AG04450 (cell line): ENCODE data around the gene TRIM67. TPM values are rescaled to one million over a fixed set of nuclear protein-coding genes. Genes with fewer than 3 reads are reported as not detected.

Experiments used
- CTCF ChIA-PET: fragments of 300-600, 350-600 bp; formaldehyde crosslinking; extraction: SDS; loops from one replicate; lab custom pipeline; 2022; ENCODE audit warnings: antibody characterized with exemption, inconsistent platforms; lab: Charles Lee
- POLR2A ChIA-PET: fragments of 350-600 bp; formaldehyde crosslinking; extraction: SDS; loops from one replicate; lab custom pipeline; 2021; ENCODE audit warnings: antibody characterized with exemption, inconsistent platforms; lab: Yijun Ruan, JAX
- DNase-seq: peaks from one replicate; pipeline ENCODE4 v3.0.0-alpha.2; 2011; ENCODE audit warnings: low read depth, low spot score
- H3K27ac ChIP-seq: one replicate; pipeline ENCODE4 v1.5.1; 2012; ENCODE audit warnings: low read depth, low read length, control low read depth
- H3K27me3 ChIP-seq: one replicate; pipeline ENCODE4 v1.6.0; 2012; ENCODE audit warnings: low read length; ENCODE audit not compliant: control insufficient read depth, insufficient read depth
- H3K4me3 ChIP-seq: 2 replicates; pipeline ENCODE4 v1.5.1; 2011; ENCODE audit warnings: mild to moderate bottlenecking, low read depth, low read length, control low read depth
- H3K9me3 ChIP-seq: 2 replicates; pipeline ENCODE4 v1.5.1; 2012; ENCODE audit warnings: low read length; ENCODE audit not compliant: control insufficient read depth, insufficient read depth
- CTCF ChIP-seq: IDR thresholded peaks from 2 replicates; pipeline ENCODE4 v1.5.1; 2011; ENCODE audit warnings: low read depth, low read length, control low read depth, inconsistent platforms
- polyA plus RNA-seq: library from polyadenylated mRNA; depleted of rRNA; stranded (reverse); fragments of >200 nt; gene quantifications from 2 replicates; pipeline ENCODE4 v1.2.3, GENCODE V29; 2011; rRNA removed

Gene TRIM67
- polyA plus RNA-seq, 1 experiment = not detected

DNA sequence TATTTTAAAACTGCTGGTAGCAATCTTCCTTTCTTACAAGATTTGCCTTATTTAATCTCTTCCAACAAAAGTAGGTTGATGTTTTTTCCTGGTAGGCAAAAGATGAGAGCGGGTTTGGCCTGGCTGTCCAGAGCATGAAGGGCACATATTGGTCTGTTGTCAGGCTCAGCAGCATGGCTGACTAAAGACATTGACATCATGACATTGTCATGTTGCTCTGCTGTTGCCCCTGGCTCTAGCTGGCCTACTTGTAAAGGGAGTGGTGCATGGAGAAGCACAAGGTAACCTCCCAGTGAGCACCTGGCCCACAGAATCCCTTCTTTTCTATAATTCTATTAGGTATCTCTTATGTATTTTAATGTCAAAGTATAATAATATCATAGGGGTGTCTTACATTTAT lies 102.8 kb downstream of the TRIM67 start:
- ChIA-PET CTCF (no interaction called here), POLR2A (no interaction called here)
- H3K4me3 ChIP-seq = no peak overlapping the region
- no peak for DNase-seq
- no peak for TF ChIP-seq CTCF
- peaks cover 4% of the 10 kb centered on the region; the same call in 1 of the 2 replicates for H3K9me3 ChIP-seq
- H3K27me3 ChIP-seq = no peaks in the 10 kb centered on the region
- no peak overlapping the region for H3K27ac ChIP-seq

- H3K9me3 ChIP-seq = no peaks in the 10 kb centered on the region
- TF ChIP-seq CTCF = no peak
- ChIA-PET CTCF (no interaction called here), POLR2A (no interaction called here)
- no peak overlapping the region for H3K27ac ChIP-seq
- H3K27me3 ChIP-seq = no peaks in the 10 kb centered on the region
- DNase-seq = no peak
- no peak overlapping the region for H3K4me3 ChIP-seq
These were observed 103.5 kb downstream of the TRIM67 start for GRCh38 chr1:231265379-231265778.

DNA sequence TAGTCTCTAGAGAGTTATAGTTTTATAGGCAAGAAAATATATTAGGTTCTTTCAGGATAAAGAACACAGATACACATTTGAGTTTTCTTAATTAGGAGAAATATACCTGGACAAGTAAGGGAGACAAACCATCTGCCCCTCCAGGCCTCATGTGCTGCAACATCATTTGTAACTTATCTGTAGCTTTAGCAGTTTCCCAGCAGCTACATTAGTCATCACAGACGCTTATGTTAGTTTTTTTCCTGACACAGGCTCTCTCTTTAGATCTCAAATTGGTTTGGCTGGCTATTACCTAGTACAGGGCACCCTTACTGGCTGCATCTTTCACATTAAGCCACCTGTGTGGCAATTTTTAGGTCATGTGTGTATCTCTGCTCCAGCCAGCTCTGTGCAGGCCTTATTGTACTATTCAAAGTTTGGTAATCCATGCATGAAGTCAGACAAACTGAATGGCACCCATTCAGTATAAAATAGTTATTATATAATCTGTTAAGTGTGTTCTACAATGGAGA lies 105.0 kb downstream of the TRIM67 start:
- POLR2A ChIA-PET = no interaction called here
- Histone ChIP-seq H3K9me3 (no peaks in the 10 kb centered on the region), H3K27ac (no peak overlapping the region), H3K27me3 (no peaks in the 10 kb centered on the region), H3K4me3 (no peak overlapping the region)
- CTCF ChIA-PET = no interaction called here
- no peak for TF ChIP-seq CTCF
- no peak for DNase-seq

Other genes starting within 250 kb of the TRIM67 start
- 8.1 and 10.6 TPM in 2 replicates for gene TTC13, start 183.2 kb upstream of the TRIM67 start, polyA plus RNA-seq
- 26.5 and 37.2 TPM in 2 replicates for gene ARV1, start 183.0 kb upstream of the TRIM67 start, polyA plus RNA-seq
- gene FAM89A, start 121.8 kb upstream of the TRIM67 start, polyA plus RNA-seq = 11.0 and 13.8 TPM in 2 replicates
- 41.2 and 56.1 TPM in 2 replicates for gene GNPAT, start 79.2 kb downstream of the TRIM67 start, polyA plus RNA-seq
- gene EXOC8, start 175.8 kb downstream of the TRIM67 start, polyA plus RNA-seq = 4.1 and 5.0 TPM in 2 replicates
- gene SPRTN, start 176.2 kb downstream of the TRIM67 start, polyA plus RNA-seq = 10.5 and 12.6 TPM in 2 replicates